Liver (tissue), 9 donors: ENCODE data around the gene GAS2L3. TPM values are rescaled to one million over a fixed set of nuclear protein-coding genes. Genes with fewer than 3 reads are reported as not detected.

ENCODE experiments used
- DNase-seq: peaks from one replicate; pipeline ENCODE4 v3.0.0-alpha.2; 2017; ENCODE audit warnings: low spot score
- H3K27ac ChIP-seq, 2 donors: one replicate each; pipeline ENCODE4 v1.7.0; 2013; ENCODE audit warnings: inconsistent platforms in 2 of 2, low read length in 2 of 2, control low read depth in 1 of 2, low read depth in 1 of 2, mild to moderate bottlenecking in 1 of 2
- H3K27me3 ChIP-seq, 4 donors: one replicate each; pipeline versions ENCODE4 v1.6.1 to v1.7.0; 2013; ENCODE audit warnings: low read length in 3 of 4, inconsistent platforms in 1 of 4, mild to moderate bottlenecking in 1 of 4, moderate library complexity in 1 of 4; ENCODE audit not compliant: control insufficient read depth in 4 of 4, insufficient read depth in 4 of 4
- H3K36me3 ChIP-seq, 4 donors: one replicate each; pipeline versions ENCODE4 v1.6.1 to v1.7.0; 2013; ENCODE audit warnings: low read length in 3 of 4, mild to moderate bottlenecking in 3 of 4, low read depth in 1 of 4, moderate library complexity in 1 of 4; ENCODE audit not compliant: control insufficient read depth in 4 of 4, insufficient read depth in 3 of 4
- H3K4me1 ChIP-seq, 4 donors: one replicate each; pipeline versions ENCODE4 v1.6.1 to v1.7.0; 2013; ENCODE audit warnings: low read length in 3 of 4, mild to moderate bottlenecking in 3 of 4, moderate library complexity in 1 of 4; ENCODE audit not compliant: control insufficient read depth in 4 of 4, insufficient read depth in 4 of 4
- H3K4me3 ChIP-seq, 3 donors: one replicate each; pipeline versions ENCODE4 v1.6.1 to v1.7.0; 2013; ENCODE audit warnings: low read length in 3 of 3, control low read depth in 1 of 3, low read depth in 1 of 3, mild to moderate bottlenecking in 1 of 3
- H3K9ac ChIP-seq, 2 donors: one replicate each; pipeline ENCODE4 v1.7.0; 2013; ENCODE audit warnings: low read length in 2 of 2, mild to moderate bottlenecking in 2 of 2, moderate library complexity in 2 of 2, control low read depth in 1 of 2, low read depth in 1 of 2
- H3K9me3 ChIP-seq, 4 donors: one replicate each; pipeline versions ENCODE4 v1.6.1 to v1.7.0; 2013; ENCODE audit warnings: low read length in 3 of 4; ENCODE audit not compliant: control insufficient read depth in 4 of 4
- ATF3 ChIP-seq: IDR thresholded peaks from 2 replicates; pipeline ENCODE4 v1.6.1; 2016; ENCODE audit warnings: antibody characterized with exemption
- CTCF ChIP-seq: fragments of 150-350 bp; IDR thresholded peaks from 2 replicates; pipeline ENCODE4 v1.5.1; 2017; ENCODE audit warnings: improper control_type of control experiment, low read depth, low read length; ENCODE audit not compliant: missing input control
- FOXA1 ChIP-seq: IDR thresholded peaks from 2 replicates; pipeline ENCODE4 v1.6.1; 2016; ENCODE audit warnings: antibody characterized with exemption
- FOXA2 ChIP-seq: IDR thresholded peaks from 2 replicates; pipeline ENCODE4 v1.6.1; 2016; ENCODE audit warnings: antibody characterized with exemption
- GABPA ChIP-seq, 2 donors: IDR thresholded peaks in 1 of 2; conservative IDR thresholded peaks in 1 of 2; 2 replicates each; pipeline ENCODE4 v1.6.1; 2016; ENCODE audit warnings: antibody characterized with exemption in 2 of 2, mild to moderate bottlenecking in 1 of 2, moderate library complexity in 1 of 2
- HNF4A ChIP-seq, 2 donors: conservative IDR thresholded peaks; 2 replicates each; pipeline ENCODE4 v1.6.1; 2016; ENCODE audit warnings: antibody characterized with exemption in 2 of 2, mild to moderate bottlenecking in 2 of 2
- HNF4G ChIP-seq: IDR thresholded peaks from 2 replicates; pipeline ENCODE4 v1.6.1; 2016; ENCODE audit warnings: antibody characterized with exemption
- JUND ChIP-seq, 2 donors: IDR thresholded peaks; 2 replicates each; pipeline ENCODE4 v1.6.1; 2016; ENCODE audit warnings: antibody characterized with exemption in 2 of 2
- MAX ChIP-seq: IDR thresholded peaks from 2 replicates; pipeline ENCODE4 v1.6.1; 2016; ENCODE audit warnings: antibody characterized with exemption
- NR2F2 ChIP-seq: IDR thresholded peaks from 2 replicates; pipeline ENCODE4 v1.6.1; 2016; ENCODE audit warnings: antibody characterized with exemption
- RAD21 ChIP-seq, 2 donors: IDR thresholded peaks; 2 replicates each; pipeline ENCODE4 v1.6.1; 2016; ENCODE audit warnings: antibody characterized with exemption in 2 of 2, mild to moderate bottlenecking in 2 of 2
- REST ChIP-seq: IDR thresholded peaks from 2 replicates; pipeline ENCODE4 v1.6.1; 2016; ENCODE audit warnings: antibody characterized with exemption, mild to moderate bottlenecking
- RXRA ChIP-seq, 2 donors: IDR thresholded peaks; 2 replicates each; pipeline ENCODE4 v1.6.1; 2017 to 2018; ENCODE audit warnings: antibody characterized with exemption in 2 of 2, mild to moderate bottlenecking in 1 of 2
- SP1 ChIP-seq: IDR thresholded peaks from 2 replicates; pipeline ENCODE4 v1.6.1; 2018; ENCODE audit warnings: antibody characterized with exemption, mild to moderate bottlenecking
- TAF1 ChIP-seq: conservative IDR thresholded peaks from 2 replicates; pipeline ENCODE4 v1.6.1; 2016; ENCODE audit warnings: antibody characterized with exemption, mild to moderate bottlenecking
- YY1 ChIP-seq: IDR thresholded peaks from 2 replicates; pipeline ENCODE4 v1.6.1; 2016; ENCODE audit warnings: antibody characterized with exemption, mild to moderate bottlenecking
- ZBTB33 ChIP-seq: IDR thresholded peaks from 2 replicates; pipeline ENCODE4 v1.6.1; 2016; ENCODE audit warnings: antibody characterized with exemption
- polyA plus RNA-seq, 2 donors: library from polyadenylated mRNA; stranded (reverse) in 1 of 2; unstranded in 1 of 2; fragments of 200-250 nt in 1 of 2; fragments of >200 nt in 1 of 2; fragmentation: Nextera tagmentation in 1 of 2; extraction: Ambion mirVana in 1 of 2; gene quantifications; one replicate each; pipeline versions ENCODE4 v1.2.1 to v1.2.3, GENCODE V29; 2013 to 2015
- total RNA-seq, 2 donors: library from RNA; depleted of rRNA; stranded (reverse); fragments of >200 nt; gene quantifications; one replicate each; pipeline ENCODE4 v1.2.3, GENCODE V29; 2014
- donor health status: healthy.
- donor health status: healthy.
- donor health status: healthy.
- donor health status: healthy.
- donor health status: healthy.

The GAS2L3 gene
- total and polyA plus RNA-seq, 4 donors = 0.76 to 17.6 (median 2.4) TPM

GRCh38 chr12:100656856-100657255 is 83.4 kb downstream of the GAS2L3 start:
- DNase-seq = no peak
- H3K4me3 ChIP-seq = no peak overlapping the region
- H3K36me3 ChIP-seq = no peaks in the 10 kb centered on the region
- no peak overlapping the region for H3K27ac ChIP-seq
- no peak overlapping the region for H3K9ac ChIP-seq
- no peaks in the 10 kb centered on the region for H3K9me3 ChIP-seq
- no peaks in the 10 kb centered on the region for H3K27me3 ChIP-seq
- H3K4me1 ChIP-seq = no peaks in the 10 kb centered on the region
- no peak for TF ChIP-seq GABPA (IDR thresholded peaks at IDR 0.05 in 1 of 2, conservative IDR thresholded peaks at IDR 0.05 in 1 of 2)
- no peak for TF ChIP-seq CTCF
- no peak for TF ChIP-seq SP1
- TF ChIP-seq JUND (IDR thresholded peaks at IDR 0.05) = no peak
- no peak for TF ChIP-seq YY1
- TF ChIP-seq FOXA1 = no peak
- TF ChIP-seq REST = no peak
- no peak for TF ChIP-seq HNF4A (conservative IDR thresholded peaks at IDR 0.05)
- no peak for TF ChIP-seq RXRA (IDR thresholded peaks at IDR 0.05)
- TF ChIP-seq MAX = no peak
- TF ChIP-seq HNF4G = no peak
- no peak for TF ChIP-seq RAD21 (IDR thresholded peaks at IDR 0.05)
- no peak for TF ChIP-seq TAF1
- TF ChIP-seq FOXA2 = no peak
- no peak for TF ChIP-seq ATF3
- TF ChIP-seq NR2F2 = no peak
- no peak for TF ChIP-seq ZBTB33
